ENCODE data around the gene INTS14. TPM values are rescaled to one million over a fixed set of nuclear protein-coding genes. Genes with fewer than 3 reads are reported as not detected.

Gene INTS14
- total and polyA plus RNA-seq, 4 donors: 14.8 to 38.2 (median 28.8) TPM

GRCh38 chr15:65558997-65559760 lies 51.8 kb downstream of the INTS14 start:
- no peaks in the 10 kb centered on the region for H3K9me3 ChIP-seq (ENCODE audit: control insufficient read depth in 4 of 4, insufficient read depth in 3 of 4, low read length in 3 of 4)
- H3K9ac ChIP-seq (ENCODE audit: insufficient read depth in 1 of 2, low read length in 2 of 2): no peak overlapping the region
- H3K4me3 ChIP-seq: no peak overlapping the region
- no peak for TF ChIP-seq CTCF (IDR thresholded peaks at IDR 0.05; ENCODE audit: control extremely low read depth, extremely low read depth)
- WGBS, 2 donors: 94 to 97% methylated on average over 6 of the region's 6 CpGs
- no peak overlapping the region for H3K27ac ChIP-seq (ENCODE audit: low read depth in 1 of 2, low read length in 1 of 2)
- no peak for ATAC-seq (ENCODE audit: insufficient read depth, low FRiP score)
- no peak for DNase-seq
- peaks cover 18 to 55% (median 27%) of the 10 kb centered on the region in 4 donors for H3K36me3 ChIP-seq (ENCODE audit: control insufficient read depth in 4 of 4, insufficient read depth in 4 of 4, low read length in 4 of 4)
- H3K27me3 ChIP-seq (ENCODE audit: control insufficient read depth in 3 of 3, insufficient read depth in 3 of 3, low read length in 2 of 3): no peaks in the 10 kb centered on the region
- H3K4me1 ChIP-seq (ENCODE audit: control insufficient read depth in 5 of 5, insufficient read depth in 5 of 5, low read length in 5 of 5): no peaks in the 10 kb centered on the region

GRCh38 chr15:65558336-65558735 lies 52.6 kb downstream of the INTS14 start:
- peaks cover 17 to 48% (median 24%) of the 10 kb centered on the region in 4 donors for H3K36me3 ChIP-seq (ENCODE audit: control insufficient read depth in 4 of 4, insufficient read depth in 4 of 4, low read length in 4 of 4)
- H3K27ac ChIP-seq (ENCODE audit: low read depth in 1 of 2, low read length in 1 of 2): no peak overlapping the region
- WGBS, 2 donors: 95 to 96% methylated on average over 5 of the region's 5 CpGs
- no peaks in the 10 kb centered on the region for H3K9me3 ChIP-seq (ENCODE audit: control insufficient read depth in 4 of 4, insufficient read depth in 3 of 4, low read length in 3 of 4)
- no peak overlapping the region for H3K4me3 ChIP-seq
- H3K27me3 ChIP-seq (ENCODE audit: control insufficient read depth in 3 of 3, insufficient read depth in 3 of 3, low read length in 2 of 3): no peaks in the 10 kb centered on the region
- ATAC-seq (ENCODE audit: insufficient read depth, low FRiP score): no peak
- H3K9ac ChIP-seq (ENCODE audit: insufficient read depth in 1 of 2, low read length in 2 of 2): no peak overlapping the region
- H3K4me1 ChIP-seq (ENCODE audit: control insufficient read depth in 5 of 5, insufficient read depth in 5 of 5, low read length in 5 of 5): no peaks in the 10 kb centered on the region
- DNase-seq: no peak
- no peak for TF ChIP-seq CTCF (IDR thresholded peaks at IDR 0.05; ENCODE audit: control extremely low read depth, extremely low read depth)

GRCh38 chr15:65556622-65557021 lies 54.3 kb downstream of the INTS14 start:
- Histone ChIP-seq H3K4me3 (no peak overlapping the region), H3K27ac (ENCODE audit: low read depth in 1 of 2, low read length in 1 of 2) (no peak overlapping the region), H3K36me3 (ENCODE audit: control insufficient read depth in 4 of 4, insufficient read depth in 4 of 4, low read length in 4 of 4) (peaks cover 15 to 37% (median 16%) of the 10 kb centered on the region in 4 donors), H3K9me3 (ENCODE audit: control insufficient read depth in 4 of 4, insufficient read depth in 3 of 4, low read length in 3 of 4) (no peaks in the 10 kb centered on the region), H3K27me3 (ENCODE audit: control insufficient read depth in 3 of 3, insufficient read depth in 3 of 3, low read length in 2 of 3) (no peaks in the 10 kb centered on the region), H3K4me1 (ENCODE audit: control insufficient read depth in 5 of 5, insufficient read depth in 5 of 5, low read length in 5 of 5) (no peaks in the 10 kb centered on the region), H3K9ac (ENCODE audit: insufficient read depth in 1 of 2, low read length in 2 of 2) (no peak overlapping the region)
- TF ChIP-seq CTCF (IDR thresholded peaks at IDR 0.05; ENCODE audit: control extremely low read depth, extremely low read depth): no peak
- WGBS, 2 donors: 94 to 98% methylated on average over 7 of the region's 7 CpGs
- DNase-seq: no peak
- no peak for ATAC-seq (ENCODE audit: insufficient read depth, low FRiP score)

Data from lung (tissue), 12 donors.